Ovary (tissue), 3 donors: ENCODE results near the gene SUGP1.

Experiments used
- CTCF ChIP-seq, 3 donors: fragments of 450-650 bp in 2 of 3; fragments of 200-600 bp in 1 of 3; IDR thresholded peaks; one replicate each; pipeline versions ENCODE4 v1.5.1 to v1.8.0; 2016 to 2022; ENCODE audit warnings: antibody characterized with exemption in 3 of 3, mild to moderate bottlenecking in 1 of 3
- EP300 ChIP-seq: sonication (generic); formaldehyde crosslinking; IDR thresholded peaks from one replicate; pipeline ENCODE4 v1.6.1; 2017; ENCODE audit warnings: antibody characterized with exemption
- POLR2A ChIP-seq: fragments of 450-650 bp; IDR thresholded peaks from one replicate; pipeline ENCODE4 v1.6.1; 2017; ENCODE audit warnings: antibody characterized with exemption, mild to moderate bottlenecking, moderate library complexity
- donor health status: DM: no; HTN: no; CAD: no.

GRCh38 chr19:19285686-19286085, 34.6 kb downstream of the SUGP1 start:
- TF ChIP-seq EP300 (no peak), CTCF (IDR thresholded peaks at IDR 0.05) (no peak), POLR2A (no peak)
